ENCODE results near the gene TBC1D2B. TPM values are rescaled to one million over a fixed set of nuclear protein-coding genes. Genes with fewer than 3 reads are reported as not detected.
"Not testable (repeated sequence)": the region's sequence is repeated elsewhere in the genome, so short reads cannot be mapped to it uniquely, and the experiment has no call there.

The TBC1D2B gene
- total RNA-seq, 1 experiment from 2014 or later: 50.0 TPM

GRCh38 chr15:77964193-77964592, 113.3 kb downstream of the TBC1D2B start:
- H3K4me3 Mint-ChIP-seq (ENCODE audit: low read depth, unreplicated experiment): no peak overlapping the region
- BruUV-seq (replicated peaks): no TSS peak

GRCh38 chr15:77959432-77959879, 118.1 kb downstream of the TBC1D2B start:
- Mint-ChIP-seq H3K36me3 (ENCODE audit: insufficient read depth, unreplicated experiment) (no peaks in the 10 kb centered on the region), H3K27ac (ENCODE audit: unreplicated experiment) (no peak overlapping the region), H3K4me1 (ENCODE audit: low read depth, unreplicated experiment) (peaks cover 15% of the 10 kb centered on the region), H3K27me3 (ENCODE audit: unreplicated experiment) (peaks cover 42% of the 10 kb centered on the region), H3K4me3 (ENCODE audit: low read depth, unreplicated experiment) (peak overlapping the region; percentile 20), H3K9me3 (ENCODE audit: low read depth, unreplicated experiment) (no peaks in the 10 kb centered on the region)
- DNase-seq: peak; percentile 93
- BruUV-seq (replicated peaks): no TSS peak
- intact Hi-C loops (cut with micrococcal nuclease; ENCODE audit: unreplicated experiment): loop anchor here (1.0 kb wide), 1 partner anchor 149 kb away; no protein-coding TSS in a partner anchor
- TF ChIP-seq CTCF (IDR thresholded peaks at IDR 0.05; ENCODE audit: unreplicated experiment): peak; percentile 88
- CTCF ChIA-PET: interaction anchor here (0.6 to 1.9 kb wide), 4 partner anchors 9 to 153 kb away, joined by 3 to 40 read pairs (median 3); no protein-coding TSS in a partner anchor

More at GRCh38 chr15:77964193-77964592, 113.3 kb downstream of the TBC1D2B start:
- Mint-ChIP-seq H3K27me3 (ENCODE audit: unreplicated experiment) (peaks cover 42% of the 10 kb centered on the region), H3K36me3 (ENCODE audit: insufficient read depth, unreplicated experiment) (no peaks in the 10 kb centered on the region), H3K9me3 (ENCODE audit: low read depth, unreplicated experiment) (peaks cover 7% of the 10 kb centered on the region), H3K4me1 (ENCODE audit: low read depth, unreplicated experiment) (peaks cover 22% of the 10 kb centered on the region), H3K27ac (ENCODE audit: unreplicated experiment) (no peak overlapping the region)
- DNase-seq: no peak
- intact Hi-C loops (cut with micrococcal nuclease; ENCODE audit: unreplicated experiment): no loop called here
- no peak for TF ChIP-seq CTCF (IDR thresholded peaks at IDR 0.05; ENCODE audit: unreplicated experiment)
- CTCF ChIA-PET: interaction anchor here (0.8 to 1.3 kb wide), 2 partner anchors 144 to 145 kb away, joined by 4 to 11 read pairs; no protein-coding TSS in a partner anchor

GRCh38 chr15:77958716-77959431, 118.6 kb downstream of the TBC1D2B start:
- CTCF ChIA-PET: interaction anchor here (0.8 to 1.9 kb wide), 4 partner anchors 9 to 153 kb away, joined by 3 to 40 read pairs (median 3); no protein-coding TSS in a partner anchor
- H3K9me3 Mint-ChIP-seq (ENCODE audit: low read depth, unreplicated experiment); H3K36me3 Mint-ChIP-seq (ENCODE audit: insufficient read depth, unreplicated experiment); BruUV-seq (replicated peaks); DNase-seq; H3K27ac Mint-ChIP-seq (ENCODE audit: unreplicated experiment): not testable (repeated sequence)
- intact Hi-C loops (cut with micrococcal nuclease; ENCODE audit: unreplicated experiment): loop anchor here (1.0 kb wide), 1 partner anchor 149 kb away; no protein-coding TSS in a partner anchor
- Mint-ChIP-seq H3K4me3 (ENCODE audit: low read depth, unreplicated experiment) (peak overlapping the region; percentile 20), H3K4me1 (ENCODE audit: low read depth, unreplicated experiment) (peaks cover 15% of the 10 kb centered on the region), H3K27me3 (ENCODE audit: unreplicated experiment) (peaks cover 37% of the 10 kb centered on the region)

- DNase-seq; H3K27ac Mint-ChIP-seq (ENCODE audit: unreplicated experiment); H3K4me3 Mint-ChIP-seq (ENCODE audit: low read depth, unreplicated experiment); CTCF ChIA-PET; H3K36me3 Mint-ChIP-seq (ENCODE audit: insufficient read depth, unreplicated experiment); intact Hi-C loops (cut with micrococcal nuclease; ENCODE audit: unreplicated experiment); BruUV-seq (replicated peaks); H3K9me3 Mint-ChIP-seq (ENCODE audit: low read depth, unreplicated experiment): not testable (repeated sequence)
- peaks cover 28% of the 10 kb centered on the region for H3K27me3 Mint-ChIP-seq (ENCODE audit: unreplicated experiment)
- peaks cover 15% of the 10 kb centered on the region for H3K4me1 Mint-ChIP-seq (ENCODE audit: low read depth, unreplicated experiment)
Measured at GRCh38 chr15:77958021-77958420, 119.5 kb downstream of the TBC1D2B start.

GRCh38 chr15:77953926-77954325, 123.6 kb downstream of the TBC1D2B start:
- H3K27ac Mint-ChIP-seq (ENCODE audit: unreplicated experiment); BruUV-seq (replicated peaks); H3K9me3 Mint-ChIP-seq (ENCODE audit: low read depth, unreplicated experiment); H3K27me3 Mint-ChIP-seq (ENCODE audit: unreplicated experiment); H3K4me3 Mint-ChIP-seq (ENCODE audit: low read depth, unreplicated experiment); H3K4me1 Mint-ChIP-seq (ENCODE audit: low read depth, unreplicated experiment); H3K36me3 Mint-ChIP-seq (ENCODE audit: insufficient read depth, unreplicated experiment); CTCF ChIA-PET; intact Hi-C loops (cut with micrococcal nuclease; ENCODE audit: unreplicated experiment): not testable (repeated sequence)
- peak; percentile 32 for DNase-seq

- CTCF ChIA-PET; H3K27ac Mint-ChIP-seq (ENCODE audit: unreplicated experiment); H3K27me3 Mint-ChIP-seq (ENCODE audit: unreplicated experiment); BruUV-seq (replicated peaks); intact Hi-C loops (cut with micrococcal nuclease; ENCODE audit: unreplicated experiment); H3K36me3 Mint-ChIP-seq (ENCODE audit: insufficient read depth, unreplicated experiment); H3K4me3 Mint-ChIP-seq (ENCODE audit: low read depth, unreplicated experiment); H3K9me3 Mint-ChIP-seq (ENCODE audit: low read depth, unreplicated experiment); H3K4me1 Mint-ChIP-seq (ENCODE audit: low read depth, unreplicated experiment): not testable (repeated sequence)
- DNase-seq: peak; percentile 32
Measured at GRCh38 chr15:77952928-77953446, 124.5 kb downstream of the TBC1D2B start.

- H3K4me3 Mint-ChIP-seq (ENCODE audit: low read depth, unreplicated experiment); H3K9me3 Mint-ChIP-seq (ENCODE audit: low read depth, unreplicated experiment); DNase-seq; H3K4me1 Mint-ChIP-seq (ENCODE audit: low read depth, unreplicated experiment); CTCF ChIA-PET; H3K27me3 Mint-ChIP-seq (ENCODE audit: unreplicated experiment); intact Hi-C loops (cut with micrococcal nuclease; ENCODE audit: unreplicated experiment); H3K27ac Mint-ChIP-seq (ENCODE audit: unreplicated experiment); BruUV-seq (replicated peaks); H3K36me3 Mint-ChIP-seq (ENCODE audit: insufficient read depth, unreplicated experiment): not testable (repeated sequence)
Measured at GRCh38 chr15:77951105-77951786, 126.3 kb downstream of the TBC1D2B start.

GRCh38 chr15:77950470-77950869, 127.0 kb downstream of the TBC1D2B start:
- CTCF ChIA-PET; DNase-seq; H3K4me3 Mint-ChIP-seq (ENCODE audit: low read depth, unreplicated experiment); H3K27ac Mint-ChIP-seq (ENCODE audit: unreplicated experiment); BruUV-seq (replicated peaks); H3K36me3 Mint-ChIP-seq (ENCODE audit: insufficient read depth, unreplicated experiment); H3K9me3 Mint-ChIP-seq (ENCODE audit: low read depth, unreplicated experiment); intact Hi-C loops (cut with micrococcal nuclease; ENCODE audit: unreplicated experiment); H3K27me3 Mint-ChIP-seq (ENCODE audit: unreplicated experiment); H3K4me1 Mint-ChIP-seq (ENCODE audit: low read depth, unreplicated experiment): not testable (repeated sequence)
